ENCODE results near the gene ZNF366.

ZNF366 gene

GRCh38 chr5:72445969-72446368, 61.2 kb downstream of the ZNF366 start:
- no peaks in the 10 kb centered on the region for H3K27me3 ChIP-seq
- H3K27ac ChIP-seq = peak overlapping the region in 1 of 2 donors; percentile 1
- no peak overlapping the region for H3K4me3 ChIP-seq
- H3K36me3 ChIP-seq = no peaks in the 10 kb centered on the region
- TF ChIP-seq, protein P1, sequence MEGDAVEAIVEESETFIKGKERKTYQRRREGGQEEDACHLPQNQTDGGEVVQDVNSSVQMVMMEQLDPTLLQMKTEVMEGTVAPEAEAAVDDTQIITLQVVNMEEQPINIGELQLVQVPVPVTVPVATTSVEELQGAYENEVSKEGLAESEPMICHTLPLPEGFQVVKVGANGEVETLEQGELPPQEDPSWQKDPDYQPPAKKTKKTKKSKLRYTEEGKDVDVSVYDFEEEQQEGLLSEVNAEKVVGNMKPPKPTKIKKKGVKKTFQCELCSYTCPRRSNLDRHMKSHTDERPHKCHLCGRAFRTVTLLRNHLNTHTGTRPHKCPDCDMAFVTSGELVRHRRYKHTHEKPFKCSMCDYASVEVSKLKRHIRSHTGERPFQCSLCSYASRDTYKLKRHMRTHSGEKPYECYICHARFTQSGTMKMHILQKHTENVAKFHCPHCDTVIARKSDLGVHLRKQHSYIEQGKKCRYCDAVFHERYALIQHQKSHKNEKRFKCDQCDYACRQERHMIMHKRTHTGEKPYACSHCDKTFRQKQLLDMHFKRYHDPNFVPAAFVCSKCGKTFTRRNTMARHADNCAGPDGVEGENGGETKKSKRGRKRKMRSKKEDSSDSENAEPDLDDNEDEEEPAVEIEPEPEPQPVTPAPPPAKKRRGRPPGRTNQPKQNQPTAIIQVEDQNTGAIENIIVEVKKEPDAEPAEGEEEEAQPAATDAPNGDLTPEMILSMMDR (IDR thresholded peaks at IDR 0.05) = no peak
- no peak for DNase-seq
- H3K4me1 ChIP-seq = peaks cover 0 to 71% (median 30%) of the 10 kb centered on the region in 4 donors
- intact Hi-C loops (cut with DNase I; ENCODE audit: low total_unique reads) = no loop called here
- no peaks in the 10 kb centered on the region for H3K9me3 ChIP-seq

GRCh38 chr5:72443883-72444282, 63.3 kb downstream of the ZNF366 start:
- H3K36me3 ChIP-seq = no peaks in the 10 kb centered on the region
- H3K4me3 ChIP-seq = no peak overlapping the region
- H3K9me3 ChIP-seq = no peaks in the 10 kb centered on the region
- TF ChIP-seq, protein P1 (IDR thresholded peaks at IDR 0.05) = no peak
- intact Hi-C loops (cut with DNase I; ENCODE audit: low total_unique reads) = loop anchor here (5.0 kb wide), 2 partner anchors 68 to 337 kb away; partner anchors contain the start of gene MAP1B
- no peaks in the 10 kb centered on the region for H3K27me3 ChIP-seq
- H3K27ac ChIP-seq = peak overlapping the region; percentile 32 to 88
- peaks cover 0 to 76% (median 46%) of the 10 kb centered on the region in 4 donors for H3K4me1 ChIP-seq
- DNase-seq = no peak

DNA sequence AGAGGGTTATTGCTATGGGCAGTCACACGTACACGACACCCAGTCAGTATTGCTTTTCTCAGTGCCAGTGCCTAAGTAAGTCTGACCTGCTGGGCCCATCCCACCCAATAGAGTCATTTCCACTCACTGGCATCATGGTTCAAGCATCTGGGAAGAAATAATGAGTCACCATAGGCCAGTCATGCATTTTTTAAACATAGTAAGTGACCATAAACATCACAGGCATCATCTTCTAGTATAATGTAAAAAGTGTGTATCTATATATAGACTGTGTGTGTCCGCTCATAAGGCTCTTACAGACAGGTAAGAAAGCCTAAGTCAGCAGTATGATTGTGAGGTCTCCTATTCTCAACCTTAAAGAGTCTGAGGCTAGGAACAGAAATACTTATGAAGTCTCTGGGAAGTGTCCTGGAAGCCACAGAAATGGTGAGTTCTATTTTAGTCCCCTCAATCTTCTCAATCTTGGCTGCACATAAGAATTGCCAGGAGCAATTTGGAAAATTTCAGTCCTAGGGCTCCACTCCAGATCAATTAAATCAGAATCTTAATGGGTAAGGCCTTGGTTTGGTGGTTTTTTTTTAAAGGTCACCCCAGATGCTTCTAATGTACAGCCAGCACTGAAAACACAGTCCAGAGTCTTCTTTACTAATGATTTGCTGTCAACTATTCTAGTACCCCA, 65.2 kb downstream of the ZNF366 start:
- DNase-seq = no peak
- Histone ChIP-seq H3K27ac (peak overlapping the region; percentile 88 to 91), H3K36me3 (no peaks in the 10 kb centered on the region), H3K4me1 (peaks cover 0 to 81% (median 46%) of the 10 kb centered on the region in 4 donors), H3K27me3 (no peaks in the 10 kb centered on the region), H3K4me3 (no peak overlapping the region), H3K9me3 (no peaks in the 10 kb centered on the region)
- TF ChIP-seq, protein P1 (IDR thresholded peaks at IDR 0.05) = no peak
- intact Hi-C loops (cut with DNase I; ENCODE audit: low total_unique reads) = loop anchor here (5.0 kb wide), 2 partner anchors 70 to 335 kb away; partner anchors contain the start of gene MAP1B

- intact Hi-C loops (cut with DNase I; ENCODE audit: low total_unique reads) = loop anchor here (5.0 kb wide), 2 partner anchors 71 to 334 kb away; partner anchors contain the start of gene MAP1B
- H3K4me1 ChIP-seq = peaks cover 0 to 87% (median 46%) of the 10 kb centered on the region in 4 donors
- no peak overlapping the region for H3K4me3 ChIP-seq
- no peaks in the 10 kb centered on the region for H3K36me3 ChIP-seq
- H3K27me3 ChIP-seq = no peaks in the 10 kb centered on the region
- peak overlapping the region; percentile 88 to 91 for H3K27ac ChIP-seq
- DNase-seq = no peak
- TF ChIP-seq, protein P1 (IDR thresholded peaks at IDR 0.05) = no peak
- no peaks in the 10 kb centered on the region for H3K9me3 ChIP-seq
Measured at GRCh38 chr5:72441094-72441723, 66.0 kb downstream of the ZNF366 start.

DNA sequence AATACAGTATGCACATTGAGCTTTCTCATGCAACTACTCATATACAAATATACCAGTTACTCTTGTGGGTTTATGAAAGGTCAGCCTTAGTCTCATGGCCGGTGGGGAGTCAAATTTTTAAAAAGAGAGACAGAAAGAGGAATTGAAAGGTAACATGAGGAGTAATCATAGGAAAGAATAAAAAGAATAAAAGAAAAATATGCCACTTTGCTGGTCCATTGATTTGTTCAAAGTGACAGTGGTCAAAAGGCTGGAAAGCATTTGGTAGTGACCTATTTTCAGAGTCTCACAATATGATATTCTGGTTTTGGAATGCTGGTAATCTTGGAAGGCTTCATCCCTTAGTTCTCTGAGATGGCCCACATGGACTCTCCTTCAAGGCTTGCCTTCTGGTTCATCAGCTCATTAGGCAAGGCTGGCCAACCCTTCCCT, 67.0 kb downstream of the ZNF366 start:
- DNase-seq = no peak
- Histone ChIP-seq H3K27me3 (no peaks in the 10 kb centered on the region), H3K27ac (peak overlapping the region; percentile 88 to 91), H3K9me3 (no peaks in the 10 kb centered on the region), H3K36me3 (no peaks in the 10 kb centered on the region), H3K4me1 (peaks cover 0 to 87% (median 53%) of the 10 kb centered on the region in 4 donors), H3K4me3 (no peak overlapping the region)
- TF ChIP-seq, protein P1 (IDR thresholded peaks at IDR 0.05) = no peak
- intact Hi-C loops (cut with DNase I; ENCODE audit: low total_unique reads) = loop anchor here (5.0 kb wide), 2 partner anchors 72 to 333 kb away; partner anchors contain the start of gene MAP1B
